ENCODE results near the gene CRCP. TPM values are rescaled to one million over a fixed set of nuclear protein-coding genes. Genes with fewer than 3 reads are reported as not detected.

CRCP gene
- total RNA-seq, 1 experiment from 2014 or later, result 36.4 TPM

GRCh38 chr7:66202441-66202840 lies 87.8 kb downstream of the CRCP start:
- no peaks in the 10 kb centered on the region for H4K20me1 ChIP-seq (ENCODE audit: low read length)
- H3K9ac ChIP-seq (ENCODE audit: low read length), result no peak overlapping the region
- H3K27me3 ChIP-seq (ENCODE audit: low read length), result no peaks in the 10 kb centered on the region
- intact Hi-C loops (cut with micrococcal nuclease), result loop anchor here (10.0 kb wide), 1 partner anchor 168 kb away; no protein-coding TSS in a partner anchor
- no peak for TF ChIP-seq EZH2phosphoT487 (IDR thresholded peaks at IDR 0.05; ENCODE audit: borderline replicate concordance, low read length)
- TF ChIP-seq CTCF (conservative IDR thresholded peaks at IDR 0.05; ENCODE audit: low read depth, low read length), result no peak
- TF ChIP-seq EZH2 (IDR thresholded peaks at IDR 0.05; ENCODE audit: low read length, unreplicated experiment), result no peak
- H3K79me2 ChIP-seq (ENCODE audit: low read length), result peaks cover 12% of the 10 kb centered on the region
- no peak overlapping the region for H3K27ac ChIP-seq (ENCODE audit: low read length)
- H3K4me3 ChIP-seq (ENCODE audit: low read length), result no peak overlapping the region
- H3K4me1 ChIP-seq (ENCODE audit: insufficient read depth, low read length), result peaks cover 7% of the 10 kb centered on the region
- no peaks in the 10 kb centered on the region for H3K9me3 ChIP-seq (ENCODE audit: low read length)
- no TSS peak for BruUV-seq (replicated peaks)
- no peaks in the 10 kb centered on the region for H3F3A ChIP-seq (ENCODE audit: low read length, unreplicated experiment)
- no peak overlapping the region for H3K4me2 ChIP-seq (ENCODE audit: low read length)
- DNase-seq (no peak), ATAC-seq (no peak)
- ChIA-PET POLR2A (ENCODE audit: unreplicated experiment) (no interaction called here), CTCF (no interaction called here)
- no peaks in the 10 kb centered on the region for H3K36me3 ChIP-seq (ENCODE audit: low read depth, low read length)
- peak overlapping the region; percentile 11; the same call in 1 of the 2 replicates for H2AFZ ChIP-seq (ENCODE audit: low read length)
- no peaks in the 10 kb centered on the region for H3K9me2 ChIP-seq (replicated peaks; ENCODE audit: low read length)

Other genes starting within 250 kb of the CRCP start
- gene VKORC1L1, start 241.8 kb upstream of the CRCP start, total RNA-seq (2014; rRNA removed), result 7.6 and 9.4 TPM in 2 replicates
- 36.5 and 37.4 TPM in 2 replicates for gene GUSB, start 132.6 kb upstream of the CRCP start, total RNA-seq (2014; rRNA removed)
- gene ASL, start 39.0 kb upstream of the CRCP start, total RNA-seq (2014; rRNA removed), result 55.9 and 69.0 TPM in 2 replicates
- gene TPST1, start 90.5 kb downstream of the CRCP start, total RNA-seq (2014; rRNA removed), result 12.7 and 14.4 TPM in 2 replicates